Panc1 (cell line): ENCODE data around the gene LAMP5. TPM values are rescaled to one million over a fixed set of nuclear protein-coding genes. Genes with fewer than 3 reads are reported as not detected.

Source experiments
- ATAC-seq: fragments of 200-7000 bp; cut with Tn5 transposase; 2 replicates; pipeline ENCODE4 v1.9.1; 2020; ENCODE audit warnings: mild to moderate bottlenecking, moderate library complexity
- BruUV-seq: library from RNA; stranded (reverse); fragments of 400-500 nt; replicated peaks from 2 replicates; lab custom pipeline; 2021; lab: Mats Ljungman, UMichigan
- CTCF ChIA-PET: fragments of 300-600 bp; sonication (Branson Sonifier 250); formaldehyde crosslinking; loops from one replicate; lab custom pipeline; 2022; ENCODE audit warnings: antibody characterized with exemption; lab: Charles Lee
- POLR2A ChIA-PET: fragments of 300-600 bp; sonication (Branson Sonifier 250); formaldehyde crosslinking; loops from one replicate; lab custom pipeline; 2022; ENCODE audit warnings: antibody characterized with exemption; lab: Charles Lee
- DNase-seq: peaks from one replicate; pipeline ENCODE4 v3.0.0-alpha.2; 2010; ENCODE audit warnings: low read depth, low spot score
- H3K27ac ChIP-seq: 2 replicates; pipeline ENCODE4 v1.5.1; 2011; ENCODE audit warnings: mild to moderate bottlenecking, low read length, inconsistent platforms
- H3K27me3 ChIP-seq: fragments of 200-500 bp; sonication (Bioruptor generic); 2 replicates; pipeline ENCODE4 v1.6.0; 2014; ENCODE audit warnings: low read length, inconsistent platforms; ENCODE audit not compliant: control insufficient read depth, insufficient read depth
- H3K36me3 ChIP-seq: fragments of 200-500 bp; sonication (Bioruptor generic); 2 replicates; pipeline ENCODE4 v1.5.1; 2014; ENCODE audit warnings: inconsistent platforms, mild to moderate bottlenecking, low read length, moderate library complexity; ENCODE audit not compliant: control insufficient read depth, insufficient read depth
- H3K4me1 ChIP-seq: 2 replicates; pipeline ENCODE4 v1.5.1; 2011; ENCODE audit warnings: inconsistent platforms, mild to moderate bottlenecking, low read length, moderate library complexity; ENCODE audit not compliant: control insufficient read depth, insufficient read depth
- H3K4me3 ChIP-seq, 2 experiments: 2 replicates each; pipeline ENCODE4 v1.5.1; 2011 to 2012; ENCODE audit warnings: low read depth in 2 of 2, low read length in 2 of 2, mild to moderate bottlenecking in 2 of 2, inconsistent platforms in 1 of 2, moderate library complexity in 1 of 2
- H3K9me3 ChIP-seq: fragments of 200-500 bp; sonication (Bioruptor generic); 2 replicates; pipeline ENCODE4 v1.5.1; 2014; ENCODE audit warnings: low read depth, mild to moderate bottlenecking, inconsistent platforms, low read length, moderate library complexity; ENCODE audit not compliant: control insufficient read depth, insufficient read depth
- CTCF ChIP-seq: fragments of 450-650 bp; IDR thresholded peaks from 2 replicates; pipeline ENCODE4 v1.5.1; 2017; ENCODE audit warnings: mild to moderate bottlenecking
- POLR2AphosphoS5 ChIP-seq: IDR thresholded peaks from 2 replicates; pipeline ENCODE4 v1.6.1; 2012; ENCODE audit warnings: mild to moderate bottlenecking, low read depth, low read length, moderate library complexity
- REST ChIP-seq, 2 experiments: IDR thresholded peaks; 2 replicates each; pipeline ENCODE4 v1.6.1; 2011 to 2012; ENCODE audit warnings: low read depth in 2 of 2, control low read depth in 1 of 2, low read length in 1 of 2, mild to moderate bottlenecking in 1 of 2, moderate library complexity in 1 of 2; ENCODE audit not compliant: insufficient read depth in 1 of 2
- SIN3A ChIP-seq: IDR thresholded peaks from 2 replicates; pipeline ENCODE4 v1.6.1; 2012; ENCODE audit warnings: low read depth, mild to moderate bottlenecking, low read length, moderate library complexity, borderline replicate concordance; ENCODE audit not compliant: insufficient read depth
- TCF7L2 ChIP-seq: IDR thresholded peaks from 2 replicates; pipeline ENCODE4 v1.6.1; 2011; ENCODE audit warnings: mild to moderate bottlenecking, low read depth, low read length, inconsistent platforms
- in situ Hi-C: cut with HindIII; loops from 2 replicates; pipeline ENCODE4 v1.10.0; 2016; ENCODE audit warnings: low sequenced_read_pairs, low pct_unique_long_range_greater_than_20kb
- intact Hi-C: fragments of 100-400 bp; cut with micrococcal nuclease; formaldehyde crosslinking; loops from one replicate; pipeline ENCODE4 v1.10.0; 2022; ENCODE audit not compliant: unreplicated experiment
- total RNA-seq: library from RNA; stranded (reverse); gene quantifications from one replicate; pipeline ENCODE4 v1.2.1, GENCODE V29; 2021; ENCODE audit not compliant: unreplicated experiment

Gene LAMP5
- total RNA-seq, 1 experiment from 2014 or later, result not detected

- ChIA-PET POLR2A (no interaction called here), CTCF (no interaction called here)
- in situ Hi-C loops, result no loop called here
- ATAC-seq (no peak), DNase-seq (no peak)
- Histone ChIP-seq H3K36me3 (no peaks in the 10 kb centered on the region), H3K4me3 (no peak overlapping the region), H3K27ac (no peak overlapping the region), H3K27me3 (no peaks in the 10 kb centered on the region), H3K9me3 (no peaks in the 10 kb centered on the region), H3K4me1 (no peaks in the 10 kb centered on the region)
- no TSS peak for BruUV-seq
- intact Hi-C loops, result no loop called here
- TF ChIP-seq TCF7L2, result no peak
- TF ChIP-seq REST (IDR thresholded peaks at IDR 0.05; ENCODE audit: insufficient read depth in 1 of 2, low read depth in 2 of 2, low read length in 1 of 2), result no peak
- no peak for TF ChIP-seq POLR2AphosphoS5
- TF ChIP-seq SIN3A, result no peak
- no peak for TF ChIP-seq CTCF
These were observed 23.8 kb upstream of the LAMP5 start for GRCh38 chr20:9490631-9491030.

- BruUV-seq, result no TSS peak
- intact Hi-C loops (no loop called here), in situ Hi-C loops (no loop called here)
- Histone ChIP-seq H3K27ac (no peak overlapping the region), H3K4me3 (no peak overlapping the region), H3K4me1 (no peaks in the 10 kb centered on the region), H3K9me3 (no peaks in the 10 kb centered on the region), H3K27me3 (no peaks in the 10 kb centered on the region), H3K36me3 (no peaks in the 10 kb centered on the region)
- ATAC-seq (no peak), DNase-seq (no peak)
- TF ChIP-seq SIN3A (no peak), REST (IDR thresholded peaks at IDR 0.05; ENCODE audit: insufficient read depth in 1 of 2, low read depth in 2 of 2, low read length in 1 of 2) (no peak), CTCF (no peak), POLR2AphosphoS5 (no peak), TCF7L2 (no peak)
- CTCF ChIA-PET, result no interaction called here
- POLR2A ChIA-PET, result no interaction called here
These were observed 23.1 kb upstream of the LAMP5 start for GRCh38 chr20:9491324-9491723.
